ENCODE measurements around the gene BNC2.

Gene BNC2

DNA sequence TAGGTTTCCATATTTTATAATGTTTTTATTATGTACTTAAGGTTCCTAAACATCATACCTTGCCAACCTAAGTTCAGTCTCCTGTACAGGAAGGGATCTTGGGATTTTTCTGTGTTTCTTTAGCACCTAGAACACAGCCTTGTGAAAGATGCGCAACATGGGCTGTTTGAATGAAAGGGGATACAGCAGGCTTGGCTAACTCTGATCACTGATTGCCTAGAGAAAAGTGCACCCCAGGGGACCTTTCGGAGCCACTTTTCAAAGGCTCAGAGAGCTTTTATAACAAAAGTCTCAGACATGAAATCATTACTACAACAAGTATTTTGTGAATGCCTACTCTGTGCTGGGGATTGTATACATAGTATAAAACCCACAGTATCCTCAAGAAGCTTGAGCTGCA is 261.6 kb downstream of the BNC2 start:
- no peak overlapping the region for H3K4me3 ChIP-seq (ENCODE audit: low read depth, low read length)
- TF ChIP-seq, protein P1, sequence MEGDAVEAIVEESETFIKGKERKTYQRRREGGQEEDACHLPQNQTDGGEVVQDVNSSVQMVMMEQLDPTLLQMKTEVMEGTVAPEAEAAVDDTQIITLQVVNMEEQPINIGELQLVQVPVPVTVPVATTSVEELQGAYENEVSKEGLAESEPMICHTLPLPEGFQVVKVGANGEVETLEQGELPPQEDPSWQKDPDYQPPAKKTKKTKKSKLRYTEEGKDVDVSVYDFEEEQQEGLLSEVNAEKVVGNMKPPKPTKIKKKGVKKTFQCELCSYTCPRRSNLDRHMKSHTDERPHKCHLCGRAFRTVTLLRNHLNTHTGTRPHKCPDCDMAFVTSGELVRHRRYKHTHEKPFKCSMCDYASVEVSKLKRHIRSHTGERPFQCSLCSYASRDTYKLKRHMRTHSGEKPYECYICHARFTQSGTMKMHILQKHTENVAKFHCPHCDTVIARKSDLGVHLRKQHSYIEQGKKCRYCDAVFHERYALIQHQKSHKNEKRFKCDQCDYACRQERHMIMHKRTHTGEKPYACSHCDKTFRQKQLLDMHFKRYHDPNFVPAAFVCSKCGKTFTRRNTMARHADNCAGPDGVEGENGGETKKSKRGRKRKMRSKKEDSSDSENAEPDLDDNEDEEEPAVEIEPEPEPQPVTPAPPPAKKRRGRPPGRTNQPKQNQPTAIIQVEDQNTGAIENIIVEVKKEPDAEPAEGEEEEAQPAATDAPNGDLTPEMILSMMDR (IDR thresholded peaks at IDR 0.05; ENCODE audit: insufficient read depth, low read depth, low read length, missing control alignments) = no peak
- DNase-seq (ENCODE audit: low read depth) = no peak

DNA sequence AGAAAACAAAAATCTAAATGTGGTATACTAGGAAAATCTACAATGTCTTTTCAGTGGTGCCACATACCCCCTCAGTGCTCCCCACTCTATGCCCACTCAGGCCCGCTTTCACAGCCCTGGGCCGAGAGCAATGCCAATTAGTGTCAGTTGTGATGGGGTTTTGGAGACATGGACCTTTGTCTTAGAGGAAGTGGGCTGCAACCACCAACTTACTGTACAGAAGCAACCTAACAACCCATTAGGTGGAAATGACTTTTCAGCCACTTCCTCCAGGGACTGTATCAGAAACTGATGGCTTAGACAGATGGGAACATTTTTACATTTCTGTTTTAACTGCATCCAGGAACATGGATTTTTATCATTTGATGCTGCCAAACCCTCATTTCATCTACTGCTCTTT is 268.0 kb downstream of the BNC2 start:
- TF ChIP-seq, protein P1 (IDR thresholded peaks at IDR 0.05; ENCODE audit: insufficient read depth, low read depth, low read length, missing control alignments) = no peak
- DNase-seq (ENCODE audit: low read depth) = peak; percentile 28
- H3K4me3 ChIP-seq (ENCODE audit: low read depth, low read length) = no peak overlapping the region

DNA sequence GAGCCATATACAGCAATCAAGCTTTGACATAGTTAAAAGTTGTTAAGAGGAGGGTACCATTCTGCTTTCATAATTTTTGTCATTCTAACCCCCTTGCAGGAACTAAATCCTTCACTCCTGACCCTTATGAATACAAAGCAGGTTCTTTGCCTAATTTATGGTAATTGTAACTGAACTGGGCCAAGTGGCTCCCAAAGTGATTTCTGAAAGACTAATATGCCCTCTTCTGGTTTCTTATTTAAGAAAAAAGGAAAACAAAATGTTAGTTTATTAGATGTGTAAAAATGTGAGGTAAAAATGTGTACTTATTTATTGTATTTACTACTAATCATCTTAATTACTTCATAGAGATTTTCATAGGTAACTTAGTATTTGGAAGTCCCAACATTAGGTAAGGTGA is 268.5 kb downstream of the BNC2 start:
- TF ChIP-seq, protein P1 (IDR thresholded peaks at IDR 0.05; ENCODE audit: insufficient read depth, low read depth, low read length, missing control alignments) = no peak
- H3K4me3 ChIP-seq (ENCODE audit: low read depth, low read length) = no peak overlapping the region
- DNase-seq (ENCODE audit: low read depth) = no peak

DNA sequence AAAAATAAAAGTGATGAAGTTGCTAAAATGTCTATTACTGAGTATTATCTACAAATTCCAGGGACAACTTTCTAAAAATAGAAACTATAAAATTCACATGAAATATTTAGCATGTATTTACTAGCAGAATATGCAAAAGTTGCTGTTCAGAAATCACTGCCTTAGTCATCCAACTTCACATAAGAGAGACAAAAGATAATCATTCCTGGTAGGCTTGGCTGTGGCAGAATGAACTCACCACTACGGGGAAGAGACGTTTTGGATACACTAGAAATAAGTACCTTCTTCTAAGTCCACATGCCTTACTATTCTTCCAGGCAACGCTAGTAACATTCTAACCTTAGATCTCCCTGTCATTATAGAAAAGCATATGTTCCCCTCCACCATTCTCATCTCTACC is 272.2 kb downstream of the BNC2 start:
- TF ChIP-seq, protein P1 (IDR thresholded peaks at IDR 0.05; ENCODE audit: insufficient read depth, low read depth, low read length, missing control alignments) = no peak
- no peak overlapping the region for H3K4me3 ChIP-seq (ENCODE audit: low read depth, low read length)
- no peak for DNase-seq (ENCODE audit: low read depth)

DNA sequence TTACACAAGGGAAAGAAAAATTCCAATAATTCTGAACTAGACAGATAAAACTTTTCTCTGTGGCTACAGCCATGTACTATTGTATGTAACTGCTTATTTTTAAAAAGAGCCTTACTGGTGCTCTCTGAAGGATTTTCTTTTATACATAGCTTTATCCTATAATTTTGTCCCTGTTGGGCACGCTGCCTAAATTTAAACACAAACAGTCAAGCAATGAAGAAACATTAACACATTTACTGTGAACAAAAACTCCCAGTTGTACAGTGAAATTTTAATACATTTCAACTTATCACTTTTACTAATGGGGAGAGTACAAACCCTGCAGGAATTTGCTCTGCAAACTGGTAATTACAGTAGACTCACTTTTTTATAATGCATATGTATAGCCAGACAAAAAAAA is 273.3 kb downstream of the BNC2 start:
- no peak overlapping the region for H3K4me3 ChIP-seq (ENCODE audit: low read depth, low read length)
- no peak for DNase-seq (ENCODE audit: low read depth)
- TF ChIP-seq, protein P1 (IDR thresholded peaks at IDR 0.05; ENCODE audit: insufficient read depth, low read depth, low read length, missing control alignments) = no peak

DNA sequence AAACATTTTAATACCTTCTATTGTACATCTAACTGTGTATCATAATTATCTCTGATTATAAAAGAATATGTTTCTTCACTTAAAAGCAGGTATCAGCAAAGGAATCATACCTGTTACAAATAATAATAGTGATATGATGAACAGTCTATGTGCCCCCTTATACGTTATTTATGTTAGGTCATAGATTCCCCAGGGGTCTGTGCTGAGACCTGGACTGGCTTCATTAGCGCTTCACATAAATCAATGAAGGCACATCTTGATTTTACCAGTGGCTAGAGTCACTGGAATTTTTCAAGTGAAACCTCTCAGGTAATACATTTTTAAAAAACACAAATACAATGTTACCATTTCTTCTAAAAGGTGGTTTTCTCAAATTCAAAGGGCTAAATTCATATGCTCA is 275.2 kb downstream of the BNC2 start:
- no peak for DNase-seq (ENCODE audit: low read depth)
- no peak overlapping the region for H3K4me3 ChIP-seq (ENCODE audit: low read depth, low read length)
- TF ChIP-seq, protein P1 (IDR thresholded peaks at IDR 0.05; ENCODE audit: insufficient read depth, low read depth, low read length, missing control alignments) = no peak

DNA sequence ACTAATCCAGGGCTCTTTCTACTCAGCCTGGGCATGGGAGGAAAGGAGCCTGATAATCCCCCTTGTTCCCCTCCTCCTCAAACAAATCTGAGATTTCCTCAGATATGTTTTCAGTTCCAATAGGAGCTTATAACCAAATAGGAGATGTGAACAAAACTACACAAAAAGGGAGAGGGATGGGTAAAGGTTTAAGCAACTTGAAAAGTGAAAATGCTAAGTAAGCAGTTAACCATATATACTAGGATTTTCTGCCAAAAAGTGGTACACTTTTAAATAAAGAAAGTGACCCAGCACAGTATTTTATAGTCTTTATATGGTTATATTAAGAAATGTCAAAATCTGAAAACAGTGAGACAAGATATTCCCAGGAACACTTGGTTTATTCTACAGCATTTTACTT is 275.7 kb downstream of the BNC2 start:
- DNase-seq (ENCODE audit: low read depth) = no peak
- TF ChIP-seq, protein P1 (IDR thresholded peaks at IDR 0.05; ENCODE audit: insufficient read depth, low read depth, low read length, missing control alignments) = no peak
- H3K4me3 ChIP-seq (ENCODE audit: low read depth, low read length) = no peak overlapping the region

Data from GM12865 (cell line).